Measurements from ENCODE around the gene FNDC3B.

FNDC3B gene

GRCh38 chr3:172154768-172155664 lies 115.6 kb downstream of the FNDC3B start:
- no peak for DNase-seq

DNA sequence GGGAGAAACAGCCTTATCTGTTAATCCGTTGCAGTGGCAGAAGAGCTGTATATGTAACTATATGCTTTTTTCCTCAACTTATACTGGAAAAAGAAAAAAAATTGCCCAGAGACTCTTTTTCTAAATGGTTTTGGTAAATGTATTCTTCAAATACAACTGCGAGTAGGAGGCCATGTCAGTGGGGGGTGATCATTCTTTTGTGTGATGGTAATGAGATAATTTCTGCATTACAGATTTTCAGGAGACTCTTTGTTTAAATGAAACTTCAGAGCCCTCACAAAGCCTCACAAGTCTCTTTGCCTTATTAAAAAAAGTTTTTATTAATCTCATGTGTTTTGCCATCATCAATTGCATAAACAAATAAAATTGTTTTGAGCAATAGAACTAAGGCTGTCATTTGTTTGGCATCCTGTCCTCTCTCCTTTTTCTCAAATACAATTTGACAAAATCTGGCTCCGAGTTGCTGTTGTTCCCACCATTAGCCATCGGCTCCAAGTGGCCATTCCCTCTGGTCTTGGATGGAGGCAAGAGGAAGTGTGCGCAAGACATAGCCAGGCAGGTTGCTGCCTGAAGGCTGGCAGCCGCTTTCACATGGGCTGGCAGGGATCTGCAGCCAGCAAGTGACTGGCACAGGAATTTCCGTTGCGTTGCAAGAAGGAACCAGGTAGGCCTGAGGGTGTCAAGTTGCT lies 116.7 kb downstream of the FNDC3B start:
- no peak for DNase-seq

DNA sequence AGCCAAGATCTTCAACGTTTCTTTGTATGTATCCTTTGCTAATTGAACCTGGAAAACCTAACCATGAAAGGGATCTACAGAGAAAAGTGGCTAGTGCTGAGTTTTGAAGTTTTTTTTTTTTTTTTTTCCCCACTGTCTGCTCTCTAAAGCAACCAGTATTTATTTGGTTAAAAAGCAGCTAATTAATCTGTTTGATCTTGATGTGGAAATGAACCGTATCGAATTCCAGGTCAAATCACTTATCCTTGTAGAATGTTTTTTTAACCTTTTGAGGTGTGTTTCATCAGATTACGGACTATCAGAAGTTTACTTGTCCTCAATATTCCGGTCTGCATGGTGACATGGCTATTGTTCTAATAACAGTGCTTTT lies 117.2 kb downstream of the FNDC3B start:
- no peak for DNase-seq

DNA sequence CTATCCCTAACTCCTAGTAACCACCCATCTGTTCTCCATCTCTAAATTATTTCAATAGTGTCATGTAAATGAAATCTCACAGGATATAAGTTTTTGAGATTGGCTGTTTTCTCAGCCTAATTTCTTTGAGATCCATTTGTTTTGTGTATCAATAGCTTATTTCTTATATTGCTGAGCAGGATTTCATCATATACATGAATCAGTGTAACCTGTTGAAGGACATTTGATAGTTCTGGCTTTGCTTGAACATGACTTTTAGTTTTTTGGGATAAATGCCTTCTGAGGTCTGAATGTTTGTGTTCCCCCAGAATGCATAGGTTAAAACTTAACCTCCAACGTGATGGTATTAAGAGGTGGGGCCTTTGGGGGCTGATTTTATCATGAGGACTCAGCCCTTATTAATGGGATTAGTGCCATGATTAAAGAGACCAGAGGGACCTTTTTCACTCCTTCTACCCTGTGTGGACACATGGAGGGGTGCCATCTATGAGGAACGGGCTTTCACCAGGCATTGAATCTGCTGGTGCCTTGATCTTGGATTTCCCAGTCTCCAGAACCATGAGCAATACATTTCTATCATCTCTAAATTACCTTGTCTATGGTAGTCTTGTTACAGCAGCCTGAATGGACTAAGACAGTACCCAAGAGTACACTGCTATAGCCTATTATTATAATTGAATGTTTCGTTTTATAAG lies 118.3 kb downstream of the FNDC3B start:
- no peak for DNase-seq

GRCh38 chr3:172158741-172159140 lies 119.4 kb downstream of the FNDC3B start:
- no peak for DNase-seq

DNA sequence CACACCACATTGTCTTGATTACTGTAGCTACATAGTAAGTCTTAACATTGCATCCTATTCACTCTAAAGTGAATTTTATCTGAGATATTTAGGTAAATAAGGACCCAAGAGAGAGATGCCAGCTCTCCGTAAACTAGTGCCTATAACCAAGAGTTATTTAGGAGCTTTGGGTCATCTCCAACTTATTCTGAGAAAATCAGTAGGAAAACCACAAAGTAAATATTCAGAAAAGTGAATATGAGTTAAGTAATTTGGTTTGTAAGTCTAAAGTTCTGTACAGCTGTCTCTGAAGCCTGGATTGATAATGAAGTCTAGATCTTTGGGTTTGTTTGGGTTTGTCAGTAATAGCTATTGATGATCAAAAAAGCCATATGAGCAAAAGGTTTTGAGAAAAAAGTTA lies 120.0 kb downstream of the FNDC3B start:
- no peak for DNase-seq

GRCh38 chr3:172159962-172160538 lies 120.7 kb downstream of the FNDC3B start:
- DNase-seq: no peak

DNA sequence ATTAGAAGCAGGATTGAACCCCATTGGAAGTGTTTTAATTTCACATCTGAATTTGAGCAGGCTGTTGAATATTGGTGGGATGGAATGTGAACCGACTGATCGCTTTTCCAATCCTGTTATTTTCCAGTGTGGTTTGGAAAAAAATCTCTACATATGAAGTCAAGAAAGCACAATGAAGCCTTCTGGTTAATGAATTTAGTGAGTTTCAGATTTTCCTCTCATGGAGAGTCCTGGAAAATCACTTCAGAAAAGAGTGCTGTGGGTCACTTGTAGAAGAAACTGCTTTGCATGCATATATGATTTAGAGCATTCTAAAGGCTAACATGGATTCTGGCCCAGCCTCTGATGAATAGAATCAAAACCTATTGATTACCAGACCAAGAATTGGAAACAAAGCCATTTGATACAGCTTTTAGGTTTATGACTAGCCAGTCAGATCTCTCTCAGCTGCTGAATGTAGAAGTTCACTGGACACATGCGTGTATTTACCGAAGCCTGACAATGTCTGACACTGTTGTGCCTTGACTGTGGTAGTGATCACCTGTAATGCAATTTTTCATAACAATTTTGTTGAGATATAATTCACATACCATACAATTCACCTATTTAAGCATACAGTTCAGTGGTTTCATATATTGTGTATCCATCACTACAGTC lies 121.9 kb downstream of the FNDC3B start:
- DNase-seq: no peak

- no peak for DNase-seq
These were observed 122.6 kb downstream of the FNDC3B start for GRCh38 chr3:172161959-172162358.

DNA sequence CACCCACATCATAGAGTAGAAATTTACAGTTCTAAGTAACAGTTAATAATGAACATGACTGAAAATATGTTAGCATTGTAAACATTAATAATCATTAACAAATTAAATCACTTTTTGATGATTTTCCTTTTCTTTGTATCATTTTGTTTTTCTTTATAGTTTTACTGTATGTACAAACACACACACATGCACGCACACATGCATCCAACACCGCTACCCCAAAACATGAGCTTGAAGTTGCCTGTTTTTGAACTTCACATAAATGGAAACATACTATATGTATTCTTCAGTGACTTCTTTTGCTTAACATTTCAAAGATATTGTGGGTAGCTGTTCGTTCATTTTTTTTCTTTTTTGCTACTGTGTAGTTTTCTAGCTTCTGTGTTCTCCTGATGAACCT lies 123.9 kb downstream of the FNDC3B start:
- DNase-seq: no peak

GRCh38 chr3:172164620-172165362 lies 125.4 kb downstream of the FNDC3B start:
- DNase-seq: no peak

- DNase-seq: no peak
These were observed 126.9 kb downstream of the FNDC3B start for GRCh38 chr3:172166261-172166660.

DNA sequence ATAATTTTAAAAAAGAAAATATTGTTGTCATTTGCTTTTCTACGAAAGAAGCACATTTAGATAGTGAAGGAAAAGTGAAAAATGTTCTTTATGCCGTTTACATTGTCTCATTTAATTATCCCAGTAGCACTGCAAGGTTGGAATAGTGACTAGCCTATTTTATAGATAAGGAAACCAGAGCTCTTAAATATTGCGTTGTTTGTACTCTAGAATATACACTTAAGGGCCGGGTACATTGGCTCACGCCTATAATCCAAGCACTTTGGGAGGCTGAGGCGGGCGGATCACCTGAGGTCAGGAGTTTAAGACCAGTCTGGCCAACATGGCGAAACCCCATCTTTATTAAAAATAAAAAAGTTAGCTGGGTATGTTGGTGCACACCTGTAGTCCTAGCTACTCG lies 127.5 kb downstream of the FNDC3B start:
- no peak for DNase-seq

GRCh38 chr3:172167892-172168648 lies 128.7 kb downstream of the FNDC3B start:
- DNase-seq: no peak

DNA sequence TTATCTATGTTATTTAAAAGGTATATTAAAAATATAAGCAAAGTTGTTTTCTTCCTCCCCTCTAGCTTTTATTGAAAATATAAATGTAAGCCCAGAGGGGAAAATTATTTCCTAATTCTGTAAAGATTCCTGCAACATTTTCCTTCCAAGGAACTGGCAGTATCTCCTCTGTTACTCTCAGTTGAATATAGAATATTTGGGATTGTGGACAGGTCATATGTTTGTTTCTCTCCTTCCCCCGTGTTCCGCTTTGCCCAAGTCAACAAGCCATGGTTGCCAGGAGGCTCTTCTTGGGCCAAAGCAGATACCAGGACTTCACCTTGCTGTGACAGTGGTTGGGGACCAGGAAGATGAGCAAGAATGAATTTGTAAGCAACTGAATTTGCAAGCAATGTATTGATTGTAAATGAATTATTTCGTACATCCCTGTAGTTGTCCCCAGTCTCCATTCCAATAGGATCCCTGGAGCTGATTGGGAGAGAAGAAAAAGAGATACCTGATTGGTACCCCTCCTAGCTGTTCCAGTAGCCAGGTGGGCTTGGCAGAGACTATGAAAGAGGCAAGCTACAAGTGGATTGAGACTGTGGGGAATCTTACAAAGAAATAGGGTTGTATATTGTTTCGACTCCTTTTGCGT lies 130.8 kb downstream of the FNDC3B start:
- no peak for DNase-seq

DNA sequence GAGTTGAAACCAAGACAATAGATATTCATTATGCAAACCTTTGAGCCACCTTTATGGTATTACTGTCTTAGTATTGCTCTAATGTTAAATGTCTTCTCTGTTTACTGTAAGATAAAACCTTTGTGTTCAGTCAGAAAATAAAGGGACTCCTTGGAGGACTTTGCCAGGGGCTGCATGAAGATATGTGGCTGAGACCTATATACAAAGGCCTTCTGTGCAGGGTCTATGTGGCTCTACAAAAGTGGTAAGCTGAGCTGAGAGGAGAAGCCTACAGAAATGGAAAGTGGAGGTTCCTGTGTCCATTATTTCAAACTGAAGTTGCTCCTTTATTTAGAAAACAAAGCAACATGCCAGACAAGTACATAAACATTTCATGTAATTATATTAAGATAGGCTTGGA lies 131.5 kb downstream of the FNDC3B start:
- no peak for DNase-seq

- DNase-seq: no peak
These were observed 132.2 kb downstream of the FNDC3B start for GRCh38 chr3:172171396-172172075.

GRCh38 chr3:172173316-172174254 lies 134.2 kb downstream of the FNDC3B start:
- no peak for DNase-seq

All from stimulated activated CD4-positive, alpha-beta T cell treated with anti-CD3 and anti-CD28 coated beads, Interleukin-4, amount 100 ng/mL, for 1 hour (primary cell).